NT2/D1 (cell line): ENCODE measurements around the gene TMEM176A.

Experiments
- SUZ12 ChIP-seq: IDR thresholded peaks from 2 replicates; pipeline ENCODE4 v1.6.1; 2011; ENCODE audit not compliant: insufficient read length, insufficient read depth; ENCODE audit errors: extremely low read depth
- YY1 ChIP-seq: IDR thresholded peaks from 2 replicates; pipeline ENCODE4 v1.6.1; 2011; ENCODE audit not compliant: insufficient read length, insufficient read depth
- ZNF274 ChIP-seq: IDR thresholded peaks from 2 replicates; pipeline ENCODE4 v1.6.1; 2011; ENCODE audit warnings: mild to moderate bottlenecking, low read depth, low read length

- TF ChIP-seq ZNF274 (no peak), YY1 (no peak), SUZ12 (no peak)
Measured at GRCh38 chr7:150800581-150801241, at the start of gene TMEM176A.
